HUES6 (cell line): ENCODE data around the gene XPO5.
"Not testable (repeated sequence)": the region's sequence is repeated elsewhere in the genome, so short reads cannot be mapped to it uniquely, and the experiment has no call there.

ENCODE experiments used
- H3K27ac ChIP-seq: 2 replicates; pipeline ENCODE4 v1.7.0; 2013; ENCODE audit warnings: low read depth, mild to moderate bottlenecking, low read length, inconsistent platforms
- H3K27me3 ChIP-seq: 2 replicates; pipeline ENCODE4 v1.6.1; 2013; ENCODE audit warnings: low read length; ENCODE audit not compliant: control insufficient read depth, insufficient read depth
- H3K36me3 ChIP-seq: 2 replicates; pipeline ENCODE4 v1.6.1; 2013; ENCODE audit warnings: low read length; ENCODE audit not compliant: control insufficient read depth, insufficient read depth
- H3K4me1 ChIP-seq: 2 replicates; pipeline ENCODE4 v1.6.1; 2013; ENCODE audit warnings: low read length; ENCODE audit not compliant: control insufficient read depth, insufficient read depth
- H3K4me3 ChIP-seq: 2 replicates; pipeline ENCODE4 v1.5.1; 2013; ENCODE audit warnings: low read depth, low read length
- H3K9ac ChIP-seq: one replicate; pipeline ENCODE4 v1.6.1; 2013; ENCODE audit warnings: mild to moderate bottlenecking, low read length
- H3K9me3 ChIP-seq: 2 replicates; pipeline ENCODE4 v1.6.1; 2013; ENCODE audit warnings: low read depth, low read length; ENCODE audit not compliant: control insufficient read depth, insufficient read depth

XPO5 gene

GRCh38 chr6:43541774-43542471, 33.9 kb downstream of the XPO5 start:
- H3K4me3 ChIP-seq, result no peak overlapping the region
- H3K27ac ChIP-seq, result no peak overlapping the region
- H3K4me1 ChIP-seq, result no peaks in the 10 kb centered on the region
- peaks cover 88% of the 10 kb centered on the region for H3K36me3 ChIP-seq
- no peaks in the 10 kb centered on the region for H3K27me3 ChIP-seq
- no peak overlapping the region for H3K9ac ChIP-seq
- H3K9me3 ChIP-seq, result no peaks in the 10 kb centered on the region

GRCh38 chr6:43540507-43540906, 35.3 kb downstream of the XPO5 start:
- Histone ChIP-seq H3K27me3 (no peaks in the 10 kb centered on the region), H3K4me3 (no peak overlapping the region), H3K9me3 (no peaks in the 10 kb centered on the region), H3K36me3 (peaks cover 82% of the 10 kb centered on the region), H3K9ac (no peak overlapping the region), H3K27ac (no peak overlapping the region), H3K4me1 (no peaks in the 10 kb centered on the region)

GRCh38 chr6:43539409-43539808, 36.4 kb downstream of the XPO5 start:
- H3K4me1 ChIP-seq, H3K27me3 ChIP-seq, H3K4me3 ChIP-seq, H3K9me3 ChIP-seq, H3K27ac ChIP-seq, H3K9ac ChIP-seq: not testable (repeated sequence)
- H3K36me3 ChIP-seq, result peaks cover 78% of the 10 kb centered on the region

DNA sequence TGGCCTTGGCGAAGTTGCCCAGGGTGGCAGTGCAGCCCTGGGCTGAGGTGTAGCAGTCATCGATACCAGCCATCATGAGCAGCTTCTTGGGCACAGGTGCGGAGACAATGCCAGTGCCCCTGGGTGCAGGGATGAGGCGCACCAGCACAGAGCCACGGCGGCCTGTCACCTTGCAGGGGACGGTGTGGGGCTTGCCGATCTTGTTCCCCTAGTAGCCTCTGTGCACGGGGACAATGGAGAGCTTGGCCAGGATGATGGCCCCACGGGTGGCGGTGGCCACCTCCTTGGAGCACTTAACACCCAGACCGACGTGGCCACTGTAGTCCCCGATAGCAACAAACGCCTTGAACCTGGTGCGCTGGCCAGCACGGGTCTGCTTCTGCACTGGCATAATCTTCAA, 36.9 kb downstream of the XPO5 start:
- H3K36me3 ChIP-seq, result peaks cover 79% of the 10 kb centered on the region
- not testable (repeated sequence) for H3K9me3 ChIP-seq, H3K27ac ChIP-seq, H3K4me1 ChIP-seq, H3K27me3 ChIP-seq, H3K4me3 ChIP-seq, H3K9ac ChIP-seq

DNA sequence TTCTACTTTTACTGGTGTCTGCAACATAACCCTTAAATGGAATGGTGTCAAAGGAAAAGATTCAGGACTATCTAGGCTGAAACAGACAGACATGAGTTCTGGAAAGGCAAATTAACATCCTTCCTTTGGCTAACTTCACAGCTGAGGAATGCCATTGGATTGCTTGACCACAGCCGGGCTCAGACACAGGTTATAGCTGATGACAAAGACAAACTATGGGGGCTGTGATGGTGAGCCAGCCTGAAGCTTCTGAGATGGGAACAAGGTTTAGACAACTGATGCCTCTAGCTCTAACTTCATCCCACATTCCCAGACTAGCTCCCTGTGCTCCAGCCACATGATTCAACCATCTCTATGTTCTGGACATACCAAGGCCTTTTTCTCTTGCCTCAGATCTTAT, 43.6 kb downstream of the XPO5 start:
- H3K4me3 ChIP-seq, result no peak overlapping the region
- no peak overlapping the region for H3K9ac ChIP-seq
- no peaks in the 10 kb centered on the region for H3K4me1 ChIP-seq
- peaks cover 86% of the 10 kb centered on the region for H3K36me3 ChIP-seq
- no peak overlapping the region for H3K27ac ChIP-seq
- H3K9me3 ChIP-seq, result no peaks in the 10 kb centered on the region
- no peaks in the 10 kb centered on the region for H3K27me3 ChIP-seq

GRCh38 chr6:43524483-43524961, 51.3 kb downstream of the XPO5 start:
- H3K27ac ChIP-seq, result no peak overlapping the region
- peaks cover 97% of the 10 kb centered on the region for H3K36me3 ChIP-seq
- H3K9ac ChIP-seq, result no peak overlapping the region
- H3K4me3 ChIP-seq, result no peak overlapping the region
- no peaks in the 10 kb centered on the region for H3K27me3 ChIP-seq
- H3K4me1 ChIP-seq, result no peaks in the 10 kb centered on the region
- H3K9me3 ChIP-seq, result no peaks in the 10 kb centered on the region

DNA sequence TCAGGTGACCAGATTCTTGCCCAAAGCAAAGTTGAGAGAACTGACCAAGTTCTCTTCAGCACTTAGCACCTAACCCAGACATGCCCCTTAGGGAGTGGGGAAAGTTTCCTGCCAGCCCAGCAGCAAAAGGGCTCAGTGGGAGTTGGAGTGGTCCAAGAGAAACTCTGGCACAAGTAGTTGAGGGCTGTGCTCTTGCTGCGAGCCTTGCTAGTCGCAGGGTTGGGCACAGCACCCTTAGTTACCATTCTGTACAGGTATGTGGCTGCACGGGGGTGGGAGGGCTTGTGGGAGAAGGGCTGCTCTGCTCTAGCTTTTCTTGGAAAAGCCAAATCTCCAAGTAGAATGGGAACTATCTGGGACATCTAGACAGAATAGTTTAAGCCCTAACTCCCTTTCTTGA, 52.6 kb downstream of the XPO5 start:
- peaks cover 1% of the 10 kb centered on the region for H3K4me1 ChIP-seq
- no peak overlapping the region for H3K9ac ChIP-seq
- no peak overlapping the region for H3K27ac ChIP-seq
- no peaks in the 10 kb centered on the region for H3K9me3 ChIP-seq
- peaks cover 91% of the 10 kb centered on the region for H3K36me3 ChIP-seq
- no peak overlapping the region for H3K4me3 ChIP-seq
- no peaks in the 10 kb centered on the region for H3K27me3 ChIP-seq

- no peak overlapping the region for H3K9ac ChIP-seq
- H3K36me3 ChIP-seq, result peaks cover 86% of the 10 kb centered on the region
- H3K27ac ChIP-seq, result no peak overlapping the region
- H3K4me3 ChIP-seq, result no peak overlapping the region
- H3K9me3 ChIP-seq, result no peaks in the 10 kb centered on the region
- H3K4me1 ChIP-seq, result peaks cover 5% of the 10 kb centered on the region
- H3K27me3 ChIP-seq, result no peaks in the 10 kb centered on the region
These were observed 53.1 kb downstream of the XPO5 start for GRCh38 chr6:43522547-43523261.

DNA sequence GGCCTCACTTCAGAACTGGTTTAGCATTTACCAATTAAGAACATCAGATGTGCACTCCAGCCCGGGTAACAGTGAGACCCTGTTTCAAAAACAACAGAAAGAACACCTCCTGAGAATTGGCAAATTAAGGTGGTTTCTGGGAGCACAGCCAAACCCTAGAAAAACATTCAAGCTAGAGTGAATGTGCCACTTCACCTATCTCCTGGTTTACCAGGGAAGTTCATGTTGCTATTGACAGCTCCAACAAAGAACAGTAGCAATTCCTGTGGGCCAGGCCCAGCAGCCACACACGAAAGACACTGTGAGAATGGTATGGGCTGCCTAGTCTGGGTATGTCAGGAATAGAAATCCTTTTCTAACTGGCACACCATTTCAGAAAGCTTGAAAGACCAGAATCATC, 54.0 kb downstream of the XPO5 start:
- H3K9ac ChIP-seq, result no peak overlapping the region
- peaks cover 82% of the 10 kb centered on the region for H3K36me3 ChIP-seq

DNA sequence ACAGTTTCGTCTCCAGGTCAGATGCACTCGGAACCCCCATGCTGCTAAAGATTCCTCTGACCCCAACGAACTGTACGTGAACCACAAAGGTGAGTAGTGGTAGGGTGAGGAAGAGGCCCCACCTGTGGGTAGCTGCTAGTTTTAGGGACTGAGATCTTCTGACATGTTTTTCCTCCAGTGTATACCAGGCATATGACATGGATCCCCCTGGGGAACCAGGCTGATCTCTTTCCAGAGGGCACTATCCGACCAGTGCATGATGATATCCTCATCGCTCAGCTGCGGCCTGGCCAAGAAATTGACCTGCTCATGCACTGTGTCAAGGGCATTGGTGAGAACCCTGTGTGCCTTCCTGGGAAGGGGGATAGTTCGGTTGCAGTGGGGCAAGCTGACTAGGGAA, 55.7 kb downstream of the XPO5 start:
- H3K4me3 ChIP-seq, result no peak overlapping the region
- H3K9me3 ChIP-seq, result no peaks in the 10 kb centered on the region
- H3K27me3 ChIP-seq, result no peaks in the 10 kb centered on the region
- no peak overlapping the region for H3K27ac ChIP-seq
- peaks cover 71% of the 10 kb centered on the region for H3K36me3 ChIP-seq
- no peak overlapping the region for H3K9ac ChIP-seq
- peaks cover 10% of the 10 kb centered on the region for H3K4me1 ChIP-seq

More for the DNA sequence above, 54.0 kb downstream of the XPO5 start:
- Histone ChIP-seq H3K9me3 (no peaks in the 10 kb centered on the region), H3K4me3 (no peak overlapping the region), H3K27me3 (no peaks in the 10 kb centered on the region), H3K4me1 (peaks cover 5% of the 10 kb centered on the region), H3K27ac (no peak overlapping the region)

DNA sequence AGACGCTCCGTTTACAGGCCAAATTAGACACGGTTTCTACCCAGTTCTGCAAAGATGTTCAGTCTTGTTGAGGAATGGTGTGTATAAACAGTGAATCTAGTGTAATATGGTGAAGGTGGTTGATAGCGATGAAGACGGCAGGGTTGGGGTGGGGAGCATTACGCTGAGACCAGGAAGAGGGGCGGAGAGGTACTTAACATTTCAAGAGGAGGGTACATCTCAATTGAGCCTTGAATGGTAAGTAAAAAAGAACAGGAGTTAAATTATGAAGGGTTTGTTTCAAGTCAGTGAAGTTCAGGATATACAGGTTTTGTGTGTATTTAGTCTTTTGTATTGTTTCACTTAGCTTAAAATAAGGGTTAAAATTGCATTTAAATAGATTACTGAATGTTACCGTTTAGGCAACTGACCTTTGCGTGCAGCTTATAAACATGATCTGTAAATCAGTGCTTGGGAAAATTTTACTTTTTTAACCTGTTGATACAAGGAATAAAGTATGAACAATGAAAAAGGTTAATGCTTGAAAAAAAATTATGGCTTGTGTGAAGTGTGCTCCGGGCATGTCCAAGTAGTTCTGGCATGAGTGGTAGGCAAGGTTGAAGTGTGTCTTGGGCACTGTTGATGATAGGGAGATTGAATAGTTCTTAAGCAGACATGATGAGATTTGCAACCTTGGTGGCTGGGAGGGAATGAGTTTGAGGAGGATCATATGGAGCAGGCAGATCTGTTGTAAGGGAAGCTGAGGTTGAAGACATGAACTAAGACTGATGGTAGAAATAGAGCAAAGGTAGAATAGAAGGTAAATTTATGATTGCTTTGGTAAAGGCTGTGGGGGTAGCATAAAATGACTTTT, 58.1 kb downstream of the XPO5 start:
- peak overlapping the region; percentile 95 for H3K9ac ChIP-seq
- H3K36me3 ChIP-seq, result peaks cover 69% of the 10 kb centered on the region
- H3K9me3 ChIP-seq, result no peaks in the 10 kb centered on the region
- H3K27ac ChIP-seq, result peak overlapping the region; percentile 64; the same call in 1 of the 2 replicates
- peak overlapping the region; percentile 89 for H3K4me3 ChIP-seq
- H3K4me1 ChIP-seq, result peaks cover 10% of the 10 kb centered on the region
- H3K27me3 ChIP-seq, result no peaks in the 10 kb centered on the region
